Stimulated activated CD8-positive, alpha-beta memory T cell treated with anti-CD3 and anti-CD28 coated beads, Interleukin-7, amount 100 ng/mL, for 1 hour (primary cell): ENCODE data around the gene CDK5R1.
A peak's percentile ranks its signal among the peaks of the same experiment; 100 is the strongest.
"Not testable (repeated sequence)": the region's sequence is repeated elsewhere in the genome, so short reads cannot be mapped to it uniquely, and the experiment has no call there.

Experiments used
- DNase-seq, 2 donors: peaks; one replicate each; pipeline ENCODE4 v3.0.0-alpha.2; 2020; ENCODE audit warnings: low read depth in 2 of 2

The CDK5R1 gene

GRCh38 chr17:32516450-32516849 is 29.7 kb downstream of the CDK5R1 start:
- no peak for DNase-seq

- DNase-seq = no peak
These were observed 30.3 kb downstream of the CDK5R1 start for GRCh38 chr17:32516940-32517701.

GRCh38 chr17:32517982-32518381 is 31.2 kb downstream of the CDK5R1 start:
- no peak for DNase-seq

GRCh38 chr17:32518646-32519227 is 31.9 kb downstream of the CDK5R1 start:
- DNase-seq = no peak

GRCh38 chr17:32519228-32520103 is 32.7 kb downstream of the CDK5R1 start:
- peak in 1 of 2 donors; percentile 35 for DNase-seq

- DNase-seq = no peak
These were observed 33.4 kb downstream of the CDK5R1 start for GRCh38 chr17:32520104-32520701.

GRCh38 chr17:32520737-32521404 is 34.1 kb downstream of the CDK5R1 start:
- DNase-seq = no peak

- DNase-seq = no peak
These were observed 36.4 kb downstream of the CDK5R1 start for GRCh38 chr17:32523017-32523680.

- DNase-seq = no peak
These were observed 37.2 kb downstream of the CDK5R1 start for GRCh38 chr17:32523827-32524552.

- not testable (repeated sequence) for DNase-seq
These were observed 37.7 kb downstream of the CDK5R1 start for GRCh38 chr17:32524553-32524880.

- no peak for DNase-seq
These were observed 38.3 kb downstream of the CDK5R1 start for GRCh38 chr17:32525122-32525521.

- DNase-seq = no peak
These were observed 40.4 kb downstream of the CDK5R1 start for GRCh38 chr17:32527146-32527545.

GRCh38 chr17:32528825-32529224 is 42.0 kb downstream of the CDK5R1 start:
- no peak for DNase-seq

- no peak for DNase-seq
These were observed 42.8 kb downstream of the CDK5R1 start for GRCh38 chr17:32529604-32530003.

GRCh38 chr17:32533296-32533695 is 46.5 kb downstream of the CDK5R1 start:
- DNase-seq = no peak

- no peak for DNase-seq
These were observed 50.2 kb downstream of the CDK5R1 start for GRCh38 chr17:32536736-32537643.
